GM21786 (cell line): ENCODE data around the gene MBOAT1.

Source experiments
- ATAC-seq: cut with Tn5 transposase; IDR thresholded peaks from one replicate; pipeline ENCODE4 v1.9.1; 2021; ENCODE audit not compliant: unreplicated experiment

Gene MBOAT1

DNA sequence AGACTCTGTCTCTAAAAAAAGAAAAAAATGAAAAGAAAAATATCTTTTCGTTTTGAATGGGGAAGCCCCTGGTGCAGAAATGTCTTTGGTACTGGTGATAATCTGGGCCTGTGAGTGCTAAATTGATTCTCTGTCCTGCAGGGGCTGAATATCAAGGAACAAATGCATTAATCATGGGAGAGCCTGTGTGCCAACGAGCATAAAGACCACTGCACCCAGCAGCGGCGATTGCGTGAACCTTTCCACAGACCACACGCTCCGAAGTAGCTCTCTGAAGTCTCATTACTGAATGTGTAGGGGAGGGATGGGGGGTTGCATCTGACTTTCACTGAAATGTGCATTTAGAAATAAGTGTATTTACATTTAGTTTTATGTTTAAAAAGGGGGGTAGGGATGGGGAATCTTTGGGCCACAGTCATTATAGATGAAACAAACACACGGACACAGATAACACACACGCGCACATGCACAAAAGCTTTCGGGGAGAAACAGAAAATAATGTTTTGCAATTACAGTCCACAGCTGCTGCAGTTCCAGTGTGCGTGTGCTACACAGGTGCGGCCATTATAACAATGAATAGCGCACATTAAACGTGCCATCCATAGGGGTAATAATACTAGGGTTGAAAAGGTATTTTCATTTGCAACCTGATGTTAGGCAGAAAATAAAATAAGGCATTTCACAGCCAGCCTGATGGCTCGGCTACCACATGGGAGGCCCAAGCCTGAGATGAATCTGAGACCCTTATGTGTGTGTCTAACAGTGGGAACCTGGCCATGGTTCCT is 154.0 kb downstream of the MBOAT1 start:
- ATAC-seq: no peak

DNA sequence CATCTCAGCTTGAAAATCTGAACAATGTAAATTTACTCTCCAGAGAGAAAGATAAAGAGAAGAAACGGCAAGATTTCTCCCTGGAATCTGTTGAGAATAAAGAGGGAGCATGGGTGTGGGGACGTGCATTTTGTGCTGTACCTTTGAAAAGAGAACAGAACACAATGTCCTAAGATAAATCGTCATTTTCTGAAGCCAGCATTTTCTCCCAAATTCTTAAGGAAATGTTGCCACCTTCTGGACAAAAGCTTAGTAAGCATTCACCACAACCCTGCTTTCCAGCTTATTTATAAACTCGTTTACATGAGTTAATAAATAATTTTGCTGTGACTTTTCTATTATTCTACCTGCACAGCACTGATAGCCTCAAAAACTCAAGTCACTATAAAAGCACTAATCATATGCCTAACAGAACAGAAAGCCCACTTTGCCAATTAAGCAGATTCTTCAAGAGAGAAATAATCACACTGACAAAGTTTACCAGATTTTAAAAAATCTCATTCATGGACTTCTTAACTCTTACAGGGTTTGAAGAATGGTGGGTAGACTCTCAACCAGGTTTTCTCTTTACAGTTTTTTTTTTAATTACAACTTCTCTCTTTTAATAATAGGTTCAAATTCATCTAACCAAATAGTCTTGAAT is 155.8 kb downstream of the MBOAT1 start:
- ATAC-seq: no peak

DNA sequence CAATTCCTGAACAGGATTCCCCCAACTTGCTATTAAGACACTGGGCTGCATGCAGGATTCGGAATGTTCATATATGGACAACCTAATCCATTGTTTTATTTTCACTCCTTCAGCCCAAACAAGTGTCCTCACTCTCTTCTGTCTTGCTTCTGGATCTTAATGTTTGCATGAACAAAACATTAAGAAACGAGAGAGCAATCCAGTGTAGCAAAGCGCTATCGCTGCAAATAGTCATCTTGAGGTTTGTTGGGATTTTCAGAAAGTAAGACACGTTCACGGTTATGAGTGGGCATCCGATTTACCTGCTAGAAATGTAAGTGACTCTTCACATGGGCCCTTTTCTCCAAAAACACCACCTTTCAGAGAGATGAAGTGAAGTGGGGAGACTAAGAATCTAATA is 156.4 kb downstream of the MBOAT1 start:
- no peak for ATAC-seq
